Left lung (tissue), 8 donors: ENCODE measurements around the gene KPNB1. TPM values are rescaled to one million over a fixed set of nuclear protein-coding genes. Genes with fewer than 3 reads are reported as not detected.

Source experiments
- polyA plus RNA-seq, 6 donors: library from polyadenylated mRNA; unstranded; fragments of 120-200 nt; gene quantifications; one replicate each; pipeline ENCODE4 v1.2.1, GENCODE V29; 2013; ENCODE audit not compliant: insufficient read length in 6 of 6
- total RNA-seq, 2 donors: library from RNA; stranded (reverse); fragmentation: NEBNext Ultra II Directional; extraction: Animal tissue kit (Norgen Biotek cat#: 25700); gene quantifications; one replicate each; pipeline ENCODE4 v1.2.1, GENCODE V29; 2021
- donor health status: DM: no; HTN: yes; CAD: no.
- donor health status: DM: no; HTN: no; CAD: no.

Gene KPNB1
- total and polyA plus RNA-seq, 8 donors, result 195 to 305 (median 248) TPM

Other genes with a start within 250 kb of the KPNB1 start
- gene NPEPPS, start 118.8 kb upstream of the KPNB1 start, total RNA-seq, result 100 to 1,000 TPM; 109 to 131 TPM
- gene NPEPPS, start 118.8 kb upstream of the KPNB1 start, polyA plus RNA-seq, result 100 to 1,000 TPM; 156 to 223 (median 177) TPM
- gene TBKBP1, start 44.2 kb downstream of the KPNB1 start, total RNA-seq, result 10 to 100 TPM; 10.6 to 14.2 TPM
- gene TBKBP1, start 44.2 kb downstream of the KPNB1 start, polyA plus RNA-seq, result 10 to 100 TPM; 22.9 to 33.9 (median 29.3) TPM
- 1 to 10 TPM; 2.4 to 2.8 TPM for gene TBX21, start 83.3 kb downstream of the KPNB1 start, total RNA-seq
- gene TBX21, start 83.3 kb downstream of the KPNB1 start, polyA plus RNA-seq, result under 1 TPM in 5 of 6 donors, not detected in 1; 0.25 to 0.58 (median 0.38) TPM
- 10 to 100 TPM; 20.3 to 36.4 TPM for gene OSBPL7, start 171.9 kb downstream of the KPNB1 start, total RNA-seq
- gene OSBPL7, start 171.9 kb downstream of the KPNB1 start, polyA plus RNA-seq, result 10 to 100 TPM; 14.3 to 21.4 (median 17.6) TPM
- gene MRPL10, start 181.6 kb downstream of the KPNB1 start, total RNA-seq, result 10 to 100 TPM; 26.2 to 27.3 TPM
- gene MRPL10, start 181.6 kb downstream of the KPNB1 start, polyA plus RNA-seq, result 10 to 100 TPM; 46.6 to 55.7 (median 51.2) TPM
- 1 to 10 TPM in 1 of 2 donors, under 1 TPM in 1; 0.44 to 6.7 TPM for gene LRRC46, start 181.8 kb downstream of the KPNB1 start, total RNA-seq
- gene LRRC46, start 181.8 kb downstream of the KPNB1 start, polyA plus RNA-seq, result 10 to 100 TPM in 3 of 6 donors, 1 to 10 TPM in 3; 2.4 to 16.5 (median 9.9) TPM
- gene SCRN2, start 191.4 kb downstream of the KPNB1 start, total RNA-seq, result 10 to 100 TPM; 26.4 to 33.1 TPM
- 10 to 100 TPM; 36.5 to 47.7 (median 43.4) TPM for gene SCRN2, start 191.4 kb downstream of the KPNB1 start, polyA plus RNA-seq
- gene SP6, start 201.2 kb downstream of the KPNB1 start, total RNA-seq, result 1 to 10 TPM in 1 of 2 donors, under 1 TPM in 1; 0.79 to 1.5 TPM
- gene SP6, start 201.2 kb downstream of the KPNB1 start, polyA plus RNA-seq, result 1 to 10 TPM; 4.1 to 6.7 (median 4.9) TPM
- gene SP2, start 246.3 kb downstream of the KPNB1 start, total RNA-seq, result 10 to 100 TPM; 14.2 to 15.2 TPM
- 10 to 100 TPM; 21.2 to 23.0 (median 22.2) TPM for gene SP2, start 246.3 kb downstream of the KPNB1 start, polyA plus RNA-seq